Bronchial epithelial cell (primary cell): ENCODE results near the gene CDHR1. TPM values are rescaled to one million over a fixed set of nuclear protein-coding genes. Genes with fewer than 3 reads are reported as not detected.
A peak's percentile ranks its signal among the peaks of the same experiment; 100 is the strongest.
"Not testable (repeated sequence)": the region's sequence is repeated elsewhere in the genome, so short reads cannot be mapped to it uniquely, and the experiment has no call there.

ENCODE experiments used
- DNase-seq: peaks from one replicate; pipeline ENCODE4 v3.0.0-alpha.2; 2010; ENCODE audit warnings: low read depth
- FAIRE-seq: peaks from 2 replicates; lab custom pipeline; 2011; peaks lifted over from hg19 to GRCh38; lab: Jason Lieb, UNC
- H3K27me3 ChIP-seq: 2 replicates; pipeline ENCODE4 v1.5.1; 2011; ENCODE audit warnings: low read length; ENCODE audit not compliant: control insufficient read depth, insufficient read depth
- H3K36me3 ChIP-seq: 2 replicates; pipeline ENCODE4 v1.5.1; 2011; ENCODE audit warnings: low read length; ENCODE audit not compliant: control insufficient read depth, insufficient read depth
- H3K4me3 ChIP-seq: 2 replicates; pipeline ENCODE4 v1.5.1; 2011; ENCODE audit warnings: mild to moderate bottlenecking, low read depth, low read length, control low read depth
- CTCF ChIP-seq: IDR thresholded peaks from 2 replicates; pipeline ENCODE4 v1.5.1; 2011; ENCODE audit warnings: mild to moderate bottlenecking, moderate library complexity, low read length, control low read depth, inconsistent platforms; ENCODE audit not compliant: insufficient read depth, severe bottlenecking
- total RNA-seq: library from RNA; depleted of rRNA; stranded (reverse); fragments of >200 nt; gene quantifications from 2 replicates; pipeline ENCODE4 v1.2.1, GENCODE V29; 2014

Gene CDHR1
- total RNA-seq = 0.53 and 0.90 TPM in 2 replicates

DNA sequence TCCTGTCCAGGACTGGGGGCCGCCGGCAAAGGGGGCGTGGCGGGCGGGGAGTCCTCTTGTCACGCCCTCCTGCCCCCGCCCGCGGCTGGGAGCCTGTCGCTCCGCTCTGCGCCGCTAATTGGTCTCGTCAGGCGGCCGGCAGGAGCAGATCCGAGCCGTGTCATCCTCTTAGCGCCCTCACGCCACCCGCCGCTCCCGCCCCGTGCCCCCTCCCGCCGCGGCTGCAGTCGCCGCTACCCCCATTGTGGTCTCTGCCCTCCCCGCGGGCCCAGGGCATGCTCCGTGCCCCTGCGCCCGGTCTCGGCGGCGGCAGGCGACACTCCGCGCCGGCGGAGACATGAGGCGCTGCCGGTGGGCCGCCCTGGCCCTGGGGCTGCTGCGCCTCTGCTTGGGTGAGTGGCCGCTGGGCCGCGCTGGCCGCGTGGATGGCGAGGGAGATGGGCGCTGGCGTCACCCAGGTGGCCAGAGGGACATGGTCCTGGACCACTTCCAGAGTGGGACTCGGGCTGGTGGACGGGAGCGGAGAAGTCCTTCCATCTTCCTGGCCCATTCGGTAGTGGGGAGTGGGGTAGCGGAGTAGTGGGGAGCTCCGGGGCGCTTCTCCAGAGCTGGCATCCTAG is at the start of gene CDHR1:
CDHR1 (plus strand) TSS at position 114 of the 620 bp plus-strand sequence; CDS start at position 338, 224 bp downstream.
- no peak for FAIRE-seq
- DNase-seq = peak; percentile 39
- Histone ChIP-seq H3K27me3 (peaks cover 1% of the 10 kb centered on the region), H3K4me3 (peak within 1 kb of the TSS; percentile 44), H3K36me3 (no peaks in the 10 kb centered on the region)
- no peak for TF ChIP-seq CTCF

- no peaks in the 10 kb centered on the region for H3K27me3 ChIP-seq
- no peak overlapping the region for H3K4me3 ChIP-seq
- FAIRE-seq (no peak), DNase-seq (no peak)
- peaks cover 14% of the 10 kb centered on the region for H3K36me3 ChIP-seq
- no peak for TF ChIP-seq CTCF
Observed at GRCh38 chr10:84147347-84147746, 47.0 kb upstream of the CDHR1 start.

DNA sequence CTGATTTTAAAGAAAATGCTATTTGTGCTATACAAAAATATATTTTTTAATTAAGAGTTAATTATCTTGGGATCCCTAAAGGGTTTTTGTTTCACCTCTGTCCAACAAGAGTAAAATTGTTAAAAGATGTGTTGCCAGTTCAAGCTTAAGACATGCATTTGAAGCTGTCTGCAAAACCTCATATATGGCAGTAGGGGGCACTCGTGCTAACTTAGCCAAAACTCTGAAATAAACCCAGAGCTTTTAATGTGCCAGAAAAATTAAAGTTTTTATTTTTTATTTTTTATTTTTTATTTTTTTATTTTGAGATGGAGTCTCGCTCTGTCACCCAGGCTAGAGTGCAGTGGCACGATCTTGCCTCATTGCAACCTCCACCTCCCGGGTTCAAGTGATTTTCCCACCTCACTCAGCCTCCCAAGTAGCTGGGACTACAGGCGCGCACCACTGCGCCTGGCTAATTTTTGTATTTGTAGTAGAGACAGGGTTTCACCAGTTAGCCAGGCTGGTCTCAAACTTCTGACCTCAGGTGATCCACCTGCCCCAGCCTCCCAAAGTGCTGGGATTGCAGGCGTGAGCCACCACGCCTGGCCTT is 46.2 kb upstream of the CDHR1 start:
- TF ChIP-seq CTCF = peak; percentile 54
- peak; percentile 53 for DNase-seq
- not testable (repeated sequence) for H3K4me3 ChIP-seq, FAIRE-seq, H3K27me3 ChIP-seq
- H3K36me3 ChIP-seq = peaks cover 15% of the 10 kb centered on the region

- no peak for DNase-seq
- peaks cover 15% of the 10 kb centered on the region for H3K36me3 ChIP-seq
- no peak for FAIRE-seq
Observed at GRCh38 chr10:84149854-84150253, 44.5 kb upstream of the CDHR1 start.

GRCh38 chr10:84152769-84153168 is 41.6 kb upstream of the CDHR1 start:
- H3K36me3 ChIP-seq = peaks cover 13% of the 10 kb centered on the region
- H3K4me3 ChIP-seq = no peak overlapping the region
- no peaks in the 10 kb centered on the region for H3K27me3 ChIP-seq

More at GRCh38 chr10:84149854-84150253, 44.5 kb upstream of the CDHR1 start:
- Histone ChIP-seq H3K4me3 (no peak overlapping the region), H3K27me3 (no peaks in the 10 kb centered on the region)
- no peak for TF ChIP-seq CTCF

More at GRCh38 chr10:84152769-84153168, 41.6 kb upstream of the CDHR1 start:
- FAIRE-seq (no peak), DNase-seq (no peak)
- TF ChIP-seq CTCF = no peak
